OCI-LY7 (cell line): ENCODE results near the gene TRAM2. TPM values are rescaled to one million over a fixed set of nuclear protein-coding genes. Genes with fewer than 3 reads are reported as not detected.

Source experiments
- BruUV-seq: library from RNA; stranded (reverse); fragments of 400-500 nt; replicated peaks from 2 replicates; lab custom pipeline; 2021; lab: Mats Ljungman, UMichigan
- CTCF ChIA-PET: fragments of 300-600 bp; sonication (Branson Sonifier 250); formaldehyde crosslinking; loops from one replicate; lab custom pipeline; 2022; ENCODE audit warnings: antibody characterized with exemption; ENCODE audit not compliant: unreplicated experiment; lab: Charles Lee
- POLR2A ChIA-PET: fragments of 300-600 bp; sonication (Branson Sonifier 250); formaldehyde crosslinking; loops from one replicate; lab custom pipeline; 2022; ENCODE audit warnings: antibody characterized with exemption; lab: Charles Lee
- DNase-seq: peaks from one replicate; pipeline ENCODE4 v3.0.0-alpha.2; 2015; ENCODE audit warnings: low spot score
- H2AFZ ChIP-seq: fragments of 200-600 bp; sonication (generic), shearing (Covaris generic); 2 replicates; pipeline ENCODE4 v1.6.1; 2014; ENCODE audit warnings: mild to moderate bottlenecking, antibody characterized with exemption, low read length, moderate library complexity
- H3K27ac ChIP-seq: fragments of 200-600 bp; sonication (generic); 2 replicates; pipeline ENCODE4 v1.5.1; 2014; ENCODE audit warnings: mixed run types, low read depth, mild to moderate bottlenecking, moderate library complexity, low read length, inconsistent platforms; ENCODE audit not compliant: poor library complexity, severe bottlenecking
- H3K36me3 ChIP-seq: fragments of 200-600 bp; sonication (generic); 2 replicates; pipeline ENCODE4 v1.6.1; 2014; ENCODE audit warnings: mild to moderate bottlenecking, antibody characterized with exemption, low read length, moderate library complexity, mixed read lengths; ENCODE audit not compliant: insufficient read depth
- H3K4me1 ChIP-seq: fragments of 200-600 bp; sonication (generic); 2 replicates; pipeline ENCODE4 v1.5.1; 2014; ENCODE audit warnings: mild to moderate bottlenecking, low read length; ENCODE audit not compliant: insufficient read depth, poor library complexity, severe bottlenecking
- H3K4me2 ChIP-seq: fragments of 200-600 bp; sonication (generic); 2 replicates; pipeline ENCODE4 v1.6.1; 2014; ENCODE audit warnings: mild to moderate bottlenecking, low read length
- H3K4me3 ChIP-seq: fragments of 200-600 bp; sonication (generic); 2 replicates; pipeline ENCODE4 v1.5.1; 2014; ENCODE audit warnings: mild to moderate bottlenecking, low read depth, low read length; ENCODE audit not compliant: poor library complexity, severe bottlenecking
- H3K79me2 ChIP-seq: fragments of 200-600 bp; sonication (generic); 2 replicates; pipeline ENCODE4 v1.6.1; 2016; ENCODE audit warnings: low read depth, mild to moderate bottlenecking, low read length, moderate library complexity, mixed read lengths; ENCODE audit not compliant: insufficient read depth
- H3K9me2 ChIP-seq: fragments of 200-600 bp; sonication (generic); 2 replicates; pipeline ENCODE4 v1.6.1; 2016; ENCODE audit warnings: mild to moderate bottlenecking, low read length, mixed read lengths; ENCODE audit not compliant: insufficient read depth
- H3K9me3 ChIP-seq: fragments of 200-600 bp; sonication (generic); 2 replicates; pipeline ENCODE4 v1.6.1; 2014; ENCODE audit warnings: mild to moderate bottlenecking, mixed run types, low read length, mixed read lengths
- H4K20me1 ChIP-seq: fragments of 200-600 bp; sonication (generic); 2 replicates; pipeline ENCODE4 v1.6.1; 2014; ENCODE audit warnings: mild to moderate bottlenecking, antibody characterized with exemption, low read length, moderate library complexity, mixed read lengths; ENCODE audit not compliant: insufficient read depth
- EZH2phosphoT487 ChIP-seq: fragments of 200-600 bp; sonication (generic); IDR thresholded peaks from 2 replicates; pipeline ENCODE4 v1.6.1; 2018; ENCODE audit warnings: low read depth, borderline replicate concordance, mild to moderate bottlenecking, mixed run types, antibody characterized with exemption, low read length, moderate library complexity, mixed read lengths
- intact Hi-C: fragments of 100-400 bp; cut with micrococcal nuclease; formaldehyde crosslinking; loops from one replicate; pipeline ENCODE4 v1.10.0; 2022; ENCODE audit not compliant: unreplicated experiment
- total RNA-seq, 2 experiments: library from RNA; depleted of rRNA in 1 of 2; stranded (reverse); fragments of >200 nt in 1 of 2; shearing (Covaris generic) in 1 of 2; gene quantifications; 2 replicates each; pipeline ENCODE4 v1.2.3, GENCODE V29; 2014 to 2022
- TF ChIP-seq, protein P1 (sequence below): fragments of 200-600 bp; sonication (generic); conservative IDR thresholded peaks from 2 replicates; pipeline ENCODE4 v1.5.1; 2014; ENCODE audit warnings: mild to moderate bottlenecking, antibody characterized with exemption, low read length, moderate library complexity, mixed read lengths

TRAM2 gene
- total RNA-seq, 2 experiments from 2014 or later: 19.3 to 38.2 TPM

DNA sequence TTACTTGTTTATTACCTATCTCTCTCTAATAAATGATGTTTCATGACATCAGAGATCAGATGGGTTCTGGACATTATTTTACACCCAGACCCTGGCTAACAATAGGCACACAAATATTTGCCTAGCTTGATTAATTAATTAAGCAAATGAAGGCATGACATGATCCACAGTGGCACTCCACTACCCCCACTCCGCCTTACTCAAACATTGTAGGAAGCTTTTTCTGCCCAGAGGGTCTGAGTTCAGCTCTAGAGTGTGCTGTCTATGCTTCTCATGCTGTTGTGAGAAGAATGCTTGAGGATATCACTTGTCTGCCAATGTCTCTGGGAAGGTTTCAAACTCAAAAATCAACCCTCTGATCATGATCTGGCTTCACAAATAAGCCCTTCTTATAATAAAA is 45.0 kb downstream of the TRAM2 start:
- 0 out of 2 replicates have a peak overlapping the region, but pooled peaks have one; percentile 10 for H3K4me2 ChIP-seq
- TF ChIP-seq, protein P1, sequence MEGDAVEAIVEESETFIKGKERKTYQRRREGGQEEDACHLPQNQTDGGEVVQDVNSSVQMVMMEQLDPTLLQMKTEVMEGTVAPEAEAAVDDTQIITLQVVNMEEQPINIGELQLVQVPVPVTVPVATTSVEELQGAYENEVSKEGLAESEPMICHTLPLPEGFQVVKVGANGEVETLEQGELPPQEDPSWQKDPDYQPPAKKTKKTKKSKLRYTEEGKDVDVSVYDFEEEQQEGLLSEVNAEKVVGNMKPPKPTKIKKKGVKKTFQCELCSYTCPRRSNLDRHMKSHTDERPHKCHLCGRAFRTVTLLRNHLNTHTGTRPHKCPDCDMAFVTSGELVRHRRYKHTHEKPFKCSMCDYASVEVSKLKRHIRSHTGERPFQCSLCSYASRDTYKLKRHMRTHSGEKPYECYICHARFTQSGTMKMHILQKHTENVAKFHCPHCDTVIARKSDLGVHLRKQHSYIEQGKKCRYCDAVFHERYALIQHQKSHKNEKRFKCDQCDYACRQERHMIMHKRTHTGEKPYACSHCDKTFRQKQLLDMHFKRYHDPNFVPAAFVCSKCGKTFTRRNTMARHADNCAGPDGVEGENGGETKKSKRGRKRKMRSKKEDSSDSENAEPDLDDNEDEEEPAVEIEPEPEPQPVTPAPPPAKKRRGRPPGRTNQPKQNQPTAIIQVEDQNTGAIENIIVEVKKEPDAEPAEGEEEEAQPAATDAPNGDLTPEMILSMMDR: no peak
- no peak for TF ChIP-seq EZH2phosphoT487
- no TSS peak for BruUV-seq
- no peaks in the 10 kb centered on the region for H3K9me3 ChIP-seq
- peaks cover 49% of the 10 kb centered on the region for H3K4me1 ChIP-seq
- peaks cover 7% of the 10 kb centered on the region; the same call in 1 of the 2 replicates for H3K79me2 ChIP-seq
- no peak for DNase-seq
- H2AFZ ChIP-seq: no peak overlapping the region
- ChIA-PET CTCF (no interaction called here), POLR2A (interaction anchor here (1.1 kb wide), 1 partner anchor 34 kb away, joined by 3 read pairs; no protein-coding TSS in a partner anchor)
- peaks cover 51% of the 10 kb centered on the region for H3K36me3 ChIP-seq
- intact Hi-C loops: no loop called here
- H4K20me1 ChIP-seq: no peaks in the 10 kb centered on the region
- H3K27ac ChIP-seq: no peak overlapping the region
- no peak overlapping the region for H3K4me3 ChIP-seq
- H3K9me2 ChIP-seq: no peaks in the 10 kb centered on the region

- H3K9me2 ChIP-seq: no peaks in the 10 kb centered on the region
- TF ChIP-seq, protein P1: no peak
- TF ChIP-seq EZH2phosphoT487: no peak
- no peak for DNase-seq
- no peak overlapping the region for H3K27ac ChIP-seq
- intact Hi-C loops: no loop called here
- no peaks in the 10 kb centered on the region for H3K9me3 ChIP-seq
- H4K20me1 ChIP-seq: no peaks in the 10 kb centered on the region
- peaks cover 7% of the 10 kb centered on the region; the same call in 1 of the 2 replicates for H3K79me2 ChIP-seq
- H3K4me2 ChIP-seq: 0 out of 2 replicates have a peak overlapping the region, but pooled peaks have one; percentile 10
- H3K4me1 ChIP-seq: peaks cover 45% of the 10 kb centered on the region
- ChIA-PET CTCF (no interaction called here), POLR2A (interaction anchor here (0.6 to 1.7 kb wide), 6 partner anchors 10 to 35 kb away, joined by 3 to 6 read pairs (median 3); no protein-coding TSS in a partner anchor)
- H3K4me3 ChIP-seq: no peak overlapping the region
- TSS peak; percentile 17 for BruUV-seq
- no peak overlapping the region for H2AFZ ChIP-seq
- H3K36me3 ChIP-seq: peaks cover 54% of the 10 kb centered on the region
Measured at GRCh38 chr6:52531396-52531795, 45.5 kb downstream of the TRAM2 start.

DNA sequence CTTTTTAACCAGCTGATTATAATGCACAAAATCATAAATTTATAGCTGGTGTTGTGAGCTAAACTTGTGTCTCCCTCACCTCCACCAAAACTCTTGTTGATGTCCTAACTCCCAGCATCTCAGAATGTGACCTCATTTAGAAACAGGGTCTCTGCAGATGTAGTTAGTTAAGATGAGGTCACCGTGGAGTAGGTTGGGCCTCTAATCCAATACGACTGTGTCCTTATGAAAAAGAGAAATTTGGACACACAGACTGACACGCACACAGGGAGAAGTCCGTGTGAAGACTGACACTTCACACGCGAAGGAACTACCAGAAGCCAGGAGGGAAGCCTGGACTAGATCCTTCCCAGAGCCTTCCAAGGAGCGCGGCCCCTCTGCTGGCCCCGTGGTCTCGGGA is 46.5 kb downstream of the TRAM2 start:
- Histone ChIP-seq H3K4me2 (no peak overlapping the region), H2AFZ (no peak overlapping the region), H3K27ac (no peak overlapping the region), H3K9me3 (no peaks in the 10 kb centered on the region), H3K4me1 (peaks cover 34% of the 10 kb centered on the region), H3K4me3 (no peak overlapping the region), H3K36me3 (peaks cover 54% of the 10 kb centered on the region), H3K9me2 (no peaks in the 10 kb centered on the region), H3K79me2 (no peaks in the 10 kb centered on the region), H4K20me1 (no peaks in the 10 kb centered on the region)
- DNase-seq: no peak
- ChIA-PET CTCF (no interaction called here), POLR2A (interaction anchor here (0.7 to 1.7 kb wide), 5 partner anchors 9 to 145 kb away, joined by 3 to 6 read pairs (median 3); no protein-coding TSS in a partner anchor)
- TF ChIP-seq, protein P1: no peak
- TF ChIP-seq EZH2phosphoT487: no peak
- BruUV-seq: no TSS peak
- intact Hi-C loops: no loop called here
